K562 (cell line): Measurements from ENCODE around the gene ACP4. TPM values are rescaled to one million over a fixed set of nuclear protein-coding genes. Genes with fewer than 3 reads are reported as not detected.

Source experiments
- ATAC-seq: fragments of 200-7000 bp; cut with Tn5 transposase; 3 replicates; pipeline ENCODE4 v1.9.1; 2020; ENCODE audit warnings: moderate library complexity
- BruUV-seq: library from RNA; stranded (reverse); fragments of 400-500 nt; replicated peaks from 2 replicates; lab custom pipeline; 2021; lab: Mats Ljungman, UMichigan
- CTCF ChIA-PET: fragments of 300-600 bp; formaldehyde crosslinking; extraction: SDS; loops from one replicate; lab custom pipeline; 2021; ENCODE audit warnings: low intra/inter-chr PET ratio; lab: Yijun Ruan, JAX
- POLR2A ChIA-PET: fragments of 300-600, 350-650 bp; sonication (Branson Sonifier 250); formaldehyde crosslinking; extraction: SDS; loops from one replicate; lab custom pipeline; 2021; ENCODE audit warnings: antibody characterized with exemption, inconsistent platforms; lab: Yijun Ruan, JAX
- DNase-seq, 4 experiments: peaks; one replicate each; pipeline versions ENCODE4 v3.0.0 to v3.0.0-alpha.2; 2011 to 2018; ENCODE audit warnings: low spot score in 3 of 4, mixed read lengths in 3 of 4; ENCODE audit errors: extremely low read depth in 1 of 4
- FAIRE-seq: peaks from 2 replicates; lab custom pipeline; 2011; peaks lifted over from hg19 to GRCh38; lab: Jason Lieb, UNC
- H2AFZ ChIP-seq: 2 replicates; pipeline ENCODE4 v1.6.0; 2011; ENCODE audit warnings: low read depth, low read length, control low read depth, inconsistent platforms
- H3K27ac ChIP-seq: fragments of 200-600 bp; 3 replicates; pipeline ENCODE4 v1.8.0; 2011; ENCODE audit warnings: low read depth, mild to moderate bottlenecking, control low read depth, inconsistent platforms, low read length, moderate library complexity, mixed read lengths; ENCODE audit errors: extremely low read depth
- H3K27me3 ChIP-seq, 2 experiments: fragments of 300-600 bp in 1 of 2; 2 replicates in 1 of 2; 3 replicates in 1 of 2; pipeline versions ENCODE4 v1.6.0 to v1.8.0; 2011; ENCODE audit warnings: inconsistent platforms in 2 of 2, low read length in 2 of 2, mild to moderate bottlenecking in 1 of 2, mixed read lengths in 1 of 2, moderate library complexity in 1 of 2; ENCODE audit not compliant: control insufficient read depth in 2 of 2, insufficient read depth in 2 of 2
- H3K36me3 ChIP-seq: fragments of 300-600 bp; 3 replicates; pipeline ENCODE4 v1.8.0; 2011; ENCODE audit warnings: mild to moderate bottlenecking, low read length, inconsistent platforms; ENCODE audit not compliant: control insufficient read depth, insufficient read depth
- H3K4me1 ChIP-seq, 2 experiments: fragments of 200-600 bp in 1 of 2; replicated peaks in 1 of 2; 2 replicates in 1 of 2; 3 replicates in 1 of 2; pipeline versions ENCODE4 v1.5.1 to v1.8.0; 2011; ENCODE audit warnings: inconsistent platforms in 2 of 2, low read length in 2 of 2, mild to moderate bottlenecking in 1 of 2, mixed read lengths in 1 of 2, moderate library complexity in 1 of 2; ENCODE audit not compliant: control insufficient read depth in 2 of 2, insufficient read depth in 2 of 2
- H3K4me2 ChIP-seq: 2 replicates; pipeline ENCODE4 v1.6.1; 2011; ENCODE audit warnings: low read length, control low read depth, inconsistent platforms, mixed read lengths; ENCODE audit not compliant: insufficient read depth
- H3K4me3 ChIP-seq: fragments of 200-600 bp; sonication (generic), shearing (Covaris generic); 2 replicates; pipeline ENCODE4 v1.5.1; 2016; ENCODE audit warnings: control low read depth, inconsistent platforms
- H3K79me2 ChIP-seq: fragments of 200-600 bp; 3 replicates; pipeline ENCODE4 v1.8.0; 2011; ENCODE audit warnings: low read length, inconsistent platforms; ENCODE audit not compliant: control insufficient read depth, insufficient read depth
- H3K9ac ChIP-seq, 2 experiments: 2 replicates each; pipeline versions ENCODE4 v1.6.0 to v1.6.1; 2011; ENCODE audit warnings: low read depth in 2 of 2, low read length in 2 of 2, control low read depth in 1 of 2, inconsistent platforms in 1 of 2, mild to moderate bottlenecking in 1 of 2, mixed read lengths in 1 of 2; ENCODE audit not compliant: insufficient read depth in 1 of 2
- H3K9me1 ChIP-seq: one replicate; pipeline ENCODE4 v1.6.0; 2011; ENCODE audit warnings: inconsistent platforms, mild to moderate bottlenecking, low read length, moderate library complexity; ENCODE audit not compliant: control insufficient read depth, insufficient read depth
- H3K9me3 ChIP-seq: replicated peaks from 2 replicates; pipeline ENCODE4 v1.5.1; 2011; ENCODE audit warnings: low read depth, low read length, inconsistent platforms; ENCODE audit not compliant: control insufficient read depth, insufficient read depth
- H4K20me1 ChIP-seq: replicated peaks from 2 replicates; pipeline ENCODE4 v1.6.1; 2011; ENCODE audit warnings: low read length, inconsistent platforms, mixed read lengths; ENCODE audit not compliant: control insufficient read depth, insufficient read depth
- HOXB6 ChIP-seq: fragments of 250-450 bp; sonication (Bioruptor Pico); IDR thresholded peaks from 2 replicates; pipeline ENCODE4 v1.5.1; 2022; ENCODE audit warnings: mild to moderate bottlenecking, borderline replicate concordance
- ZFX ChIP-seq: sonication (generic); formaldehyde crosslinking; IDR thresholded peaks from 2 replicates; pipeline ENCODE4 v1.8.0; 2022; ENCODE audit warnings: mild to moderate bottlenecking, missing genetic modification reagents, moderate library complexity
- WGBS: fragments of 100-300 bp; shearing (Covaris generic); methylation state at CpG from one replicate; pipeline ENCODE4 v1.1.6; 2016; ENCODE audit warnings: low coverage, mixed read lengths; ENCODE audit not compliant: insufficient coverage; ENCODE audit errors: missing lambda C conversion rate; 5-methylcytosine and 5-hydroxymethylcytosine counted together
- in situ Hi-C: fragments of 300-500 bp; cut with MboI; formaldehyde crosslinking; loops from 4 replicates; pipeline ENCODE4 v1.15.0; 2018; ENCODE audit warnings: inconsistent platforms, mixed read lengths
- intact Hi-C: fragments of 100-400 bp; cut with micrococcal nuclease; formaldehyde crosslinking; loops from 2 replicates; pipeline ENCODE4 v1.14.2; 2022
- polyA plus RNA-seq, 8 experiments: library from polyadenylated mRNA; depleted of rRNA in 4 of 8; stranded (reverse) in 5 of 8; unstranded in 3 of 8; fragments of >200 nt; fragmentation: Nextera tagmentation in 2 of 8; fragmentation: Illumina TruSeq in 1 of 8; extraction: Ambion mirVana in 2 of 8; extraction: Trizol in 1 of 8; gene quantifications; 2 replicates each; pipeline versions ENCODE4 v1.2.1 to v1.2.3, GENCODE V29; 2011 to 2014; ENCODE audit warnings: inconsistent platforms in 1 of 8, missing spikeins in 1 of 8
- total RNA-seq, 7 experiments: library from RNA; depleted of rRNA in 6 of 7; stranded (reverse); fragments of >200 nt in 6 of 7; fragmentation: Illumina TruSeq in 2 of 7; extraction: Trizol in 2 of 7; gene quantifications; 2 replicates each; pipeline versions ENCODE4 v1.2.1 to v1.2.3, GENCODE V29; 2011 to 2021; ENCODE audit warnings: low replicate concordance in 1 of 7
- TF ChIP-seq, protein P1 (sequence below): fragments of 450-650 bp; IDR thresholded peaks from 2 replicates; pipeline ENCODE4 v1.6.1; 2016
- TF ChIP-seq, protein P2 (sequence below): fragments of 450-650 bp; IDR thresholded peaks from 2 replicates; pipeline ENCODE4 v1.6.1; 2018; ENCODE audit not compliant: partially characterized antibody

ACP4 gene
- total and polyA plus RNA-seq, 9 of the 15 experiments (the other 6 are each of a cell fraction or from before 2014, with no cell fraction given): not detected

DNA sequence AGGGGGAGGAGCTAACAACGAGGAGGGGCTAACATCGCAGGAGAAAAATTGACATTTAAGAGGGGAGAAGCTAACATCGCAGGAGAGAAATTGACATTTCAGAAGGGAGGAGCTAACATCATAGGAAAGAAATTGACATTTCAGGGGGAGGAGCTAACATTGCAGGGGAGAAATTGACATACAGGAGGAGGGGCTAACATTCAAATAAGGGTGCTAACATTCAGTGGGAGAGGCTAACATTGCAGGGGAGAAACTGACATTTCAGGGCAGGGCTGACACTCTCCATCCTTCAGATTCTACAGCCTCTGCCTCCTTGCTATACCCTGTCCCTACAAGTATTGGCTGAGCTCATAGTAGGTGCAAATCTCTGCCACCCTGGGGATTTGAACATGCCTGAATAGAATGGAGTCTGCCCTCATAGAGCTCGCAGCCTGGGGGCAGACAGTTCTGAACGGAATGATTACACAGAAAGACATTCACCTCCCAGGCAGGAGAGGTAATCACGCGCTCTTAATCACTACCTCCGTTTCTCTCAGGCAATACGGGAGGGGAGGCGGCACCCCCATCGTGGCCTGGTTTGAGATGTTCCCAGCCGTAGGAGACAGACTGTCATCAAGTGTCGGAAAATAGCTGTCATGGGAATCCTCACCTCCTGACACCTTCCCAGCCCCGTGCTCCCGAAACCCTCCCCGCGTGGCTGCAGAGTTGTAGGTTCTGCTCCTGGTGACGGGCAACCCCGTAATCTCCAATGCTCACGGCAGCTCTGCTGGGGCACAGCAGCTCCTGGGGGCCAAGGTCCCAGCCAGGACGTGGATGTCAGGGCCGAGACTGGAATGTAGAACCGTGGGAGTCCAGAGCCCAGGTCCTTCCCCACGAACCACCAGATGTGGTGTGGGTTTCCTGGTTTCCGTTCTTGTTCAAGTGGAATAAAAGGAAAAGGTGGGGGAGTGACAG is 10.4 kb upstream of the ACP4 start:
- Histone ChIP-seq H3K27me3 (no peaks in the 10 kb centered on the region), H3K4me3 (no peak overlapping the region), H2AFZ (no peak overlapping the region), H3K4me2 (no peak overlapping the region), H3K4me1 (peaks cover 21 to 27% of the 10 kb centered on the region in 2 experiments; a peak in 4 of 5 replicates), H3K9me3 (no peaks in the 10 kb centered on the region), H3K79me2 (no peaks in the 10 kb centered on the region), H3K36me3 (no peaks in the 10 kb centered on the region), H4K20me1 (no peaks in the 10 kb centered on the region), H3K9me1 (no peaks in the 10 kb centered on the region), H3K9ac (no peak overlapping the region), H3K27ac (no peak overlapping the region)
- TF ChIP-seq ZFX (CRISPR knock-in tag) (0 out of 2 replicates have a peak, but pooled peaks have one; percentile 1), HOXB6 (no peak)
- TF ChIP-seq, protein P1, sequence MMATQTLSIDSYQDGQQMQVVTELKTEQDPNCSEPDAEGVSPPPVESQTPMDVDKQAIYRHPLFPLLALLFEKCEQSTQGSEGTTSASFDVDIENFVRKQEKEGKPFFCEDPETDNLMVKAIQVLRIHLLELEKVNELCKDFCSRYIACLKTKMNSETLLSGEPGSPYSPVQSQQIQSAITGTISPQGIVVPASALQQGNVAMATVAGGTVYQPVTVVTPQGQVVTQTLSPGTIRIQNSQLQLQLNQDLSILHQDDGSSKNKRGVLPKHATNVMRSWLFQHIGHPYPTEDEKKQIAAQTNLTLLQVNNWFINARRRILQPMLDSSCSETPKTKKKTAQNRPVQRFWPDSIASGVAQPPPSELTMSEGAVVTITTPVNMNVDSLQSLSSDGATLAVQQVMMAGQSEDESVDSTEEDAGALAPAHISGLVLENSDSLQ: peak; percentile 61; the same call in 1 of the 2 replicates
- TF ChIP-seq, protein P2, sequence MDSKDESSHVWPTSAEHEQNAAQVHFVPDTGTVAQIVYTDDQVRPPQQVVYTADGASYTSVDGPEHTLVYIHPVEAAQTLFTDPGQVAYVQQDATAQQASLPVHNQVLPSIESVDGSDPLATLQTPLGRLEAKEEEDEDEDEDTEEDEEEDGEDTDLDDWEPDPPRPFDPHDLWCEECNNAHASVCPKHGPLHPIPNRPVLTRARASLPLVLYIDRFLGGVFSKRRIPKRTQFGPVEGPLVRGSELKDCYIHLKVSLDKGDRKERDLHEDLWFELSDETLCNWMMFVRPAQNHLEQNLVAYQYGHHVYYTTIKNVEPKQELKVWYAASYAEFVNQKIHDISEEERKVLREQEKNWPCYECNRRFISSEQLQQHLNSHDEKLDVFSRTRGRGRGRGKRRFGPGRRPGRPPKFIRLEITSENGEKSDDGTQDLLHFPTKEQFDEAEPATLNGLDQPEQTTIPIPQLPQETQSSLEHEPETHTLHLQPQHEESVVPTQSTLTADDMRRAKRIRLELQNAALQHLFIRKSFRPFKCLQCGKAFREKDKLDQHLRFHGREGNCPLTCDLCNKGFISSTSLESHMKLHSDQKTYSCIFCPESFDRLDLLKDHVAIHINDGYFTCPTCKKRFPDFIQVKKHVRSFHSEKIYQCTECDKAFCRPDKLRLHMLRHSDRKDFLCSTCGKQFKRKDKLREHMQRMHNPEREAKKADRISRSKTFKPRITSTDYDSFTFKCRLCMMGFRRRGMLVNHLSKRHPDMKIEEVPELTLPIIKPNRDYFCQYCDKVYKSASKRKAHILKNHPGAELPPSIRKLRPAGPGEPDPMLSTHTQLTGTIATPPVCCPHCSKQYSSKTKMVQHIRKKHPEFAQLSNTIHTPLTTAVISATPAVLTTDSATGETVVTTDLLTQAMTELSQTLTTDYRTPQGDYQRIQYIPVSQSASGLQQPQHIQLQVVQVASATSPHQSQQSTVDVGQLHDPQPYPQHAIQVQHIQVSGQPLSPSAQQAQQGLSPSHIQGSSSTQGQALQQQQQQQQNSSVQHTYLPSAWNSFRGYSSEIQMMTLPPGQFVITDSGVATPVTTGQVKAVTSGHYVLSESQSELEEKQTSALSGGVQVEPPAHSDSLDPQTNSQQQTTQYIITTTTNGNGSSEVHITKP: peak; percentile 78
- ChIA-PET POLR2A (interaction anchor here (0.6 to 2.9 kb wide), 14 partner anchors 13 to 351 kb away, joined by 3 to 13 read pairs (median 4); partner anchors contain the start of gene CLEC11A), CTCF (interaction anchor here (1.0 to 1.4 kb wide), 2 partner anchors 74 to 242 kb away, joined by 3 to 7 read pairs; no protein-coding TSS in a partner anchor)
- DNase-seq: peak in 1 of 4 experiments; percentile 42
- no peak for FAIRE-seq
- intact Hi-C loops (loop anchor here (5.0 kb wide), 1 partner anchor 172 kb away; no protein-coding TSS in a partner anchor), in situ Hi-C loops (loop anchor here (5.0 to 10.0 kb wide), 2 partner anchors 247 to 425 kb away; no protein-coding TSS in a partner anchor)
- BruUV-seq: no TSS peak
- ATAC-seq: peak; percentile 35; the same call in 1 of the 3 replicates
- WGBS: 34% methylated on average over 25 of the region's 25 CpGs
